HTERT RPE-1 (cell line): ENCODE results near the gene GOLM1.

Experiments used
- in situ Hi-C: fragments of 300-500 bp; cut with MboI; formaldehyde crosslinking; loops from 4 replicates; pipeline ENCODE4 v1.14.3; 2020; ENCODE audit warnings: low sequenced_read_pairs

GOLM1 gene

GRCh38 chr9:86046930-86047341 is 52.4 kb downstream of the GOLM1 start:
- in situ Hi-C loops = no loop called here

GRCh38 chr9:86046071-86046636 is 53.2 kb downstream of the GOLM1 start:
- in situ Hi-C loops = no loop called here

GRCh38 chr9:86045654-86046053 is 53.7 kb downstream of the GOLM1 start:
- in situ Hi-C loops = no loop called here

- in situ Hi-C loops = no loop called here
These were observed 55.4 kb downstream of the GOLM1 start for GRCh38 chr9:86043999-86044398.

- in situ Hi-C loops = no loop called here
These were observed 55.8 kb downstream of the GOLM1 start for GRCh38 chr9:86043586-86043985.

GRCh38 chr9:86042199-86042978 is 57.0 kb downstream of the GOLM1 start:
- in situ Hi-C loops = no loop called here

GRCh38 chr9:86041311-86041741 is 58.0 kb downstream of the GOLM1 start:
- in situ Hi-C loops = no loop called here

- in situ Hi-C loops = no loop called here
These were observed 58.5 kb downstream of the GOLM1 start for GRCh38 chr9:86040861-86041155.

GRCh38 chr9:86039991-86040860 is 59.1 kb downstream of the GOLM1 start:
- in situ Hi-C loops = no loop called here

GRCh38 chr9:86036555-86036954 is 62.8 kb downstream of the GOLM1 start:
- in situ Hi-C loops = no loop called here

GRCh38 chr9:86035827-86036440 is 63.4 kb downstream of the GOLM1 start:
- in situ Hi-C loops = no loop called here

- in situ Hi-C loops = no loop called here
These were observed 64.3 kb downstream of the GOLM1 start for GRCh38 chr9:86034863-86035734.

GRCh38 chr9:86027767-86028166 is 71.6 kb downstream of the GOLM1 start:
- in situ Hi-C loops = no loop called here

- in situ Hi-C loops = no loop called here
These were observed 76.6 kb downstream of the GOLM1 start for GRCh38 chr9:86022687-86023266.

GRCh38 chr9:86021166-86021565 is 78.2 kb downstream of the GOLM1 start:
- in situ Hi-C loops = no loop called here

GRCh38 chr9:86020731-86021130 is 78.6 kb downstream of the GOLM1 start:
- in situ Hi-C loops = no loop called here

- in situ Hi-C loops = no loop called here
These were observed 90.2 kb downstream of the GOLM1 start for GRCh38 chr9:86009133-86009532.

- in situ Hi-C loops = no loop called here
These were observed 94.0 kb downstream of the GOLM1 start for GRCh38 chr9:86005253-86005775.

- in situ Hi-C loops = no loop called here
These were observed 103.8 kb downstream of the GOLM1 start for GRCh38 chr9:85995599-85995998.

- in situ Hi-C loops = no loop called here
These were observed 104.3 kb downstream of the GOLM1 start for GRCh38 chr9:85995097-85995496.
